GM21515 (cell line): Measurements from ENCODE around the gene HECTD1.
"Not testable (repeated sequence)": the region's sequence is repeated elsewhere in the genome, so short reads cannot be mapped to it uniquely, and the experiment has no call there.

Experiments used
- ATAC-seq: cut with Tn5 transposase; IDR thresholded peaks from one replicate; pipeline ENCODE4 v1.9.1; 2021; ENCODE audit not compliant: unreplicated experiment

Gene HECTD1

GRCh38 chr14:31207755-31208545, at the start of gene HECTD1:
Gene HECTD1, minus strand, starts transcription at chr14:31207793. Its CDS starts 1,857 bp downstream, at chr14:31205936.
- ATAC-seq = peak; percentile 73

DNA sequence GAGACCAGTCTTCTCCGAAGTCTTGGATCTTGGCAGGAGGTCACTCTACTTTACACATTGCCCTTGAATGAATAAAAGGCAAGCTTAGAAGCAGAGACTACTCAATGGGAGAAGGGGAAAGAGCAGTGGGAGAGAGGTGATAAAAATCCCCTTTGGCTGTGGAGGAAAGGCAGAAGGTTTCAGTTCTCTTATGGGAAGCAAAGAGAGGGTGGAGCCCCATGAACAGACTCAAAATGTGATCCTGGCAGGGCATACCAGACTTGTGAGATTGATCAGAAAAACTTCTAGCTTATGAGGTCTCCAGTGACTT, 49.6 kb upstream of the HECTD1 start:
- no peak for ATAC-seq

- ATAC-seq = no peak
These were observed 49.1 kb upstream of the HECTD1 start for GRCh38 chr14:31256534-31257243.

GRCh38 chr14:31255918-31256317, 48.3 kb upstream of the HECTD1 start:
- ATAC-seq = not testable (repeated sequence)

DNA sequence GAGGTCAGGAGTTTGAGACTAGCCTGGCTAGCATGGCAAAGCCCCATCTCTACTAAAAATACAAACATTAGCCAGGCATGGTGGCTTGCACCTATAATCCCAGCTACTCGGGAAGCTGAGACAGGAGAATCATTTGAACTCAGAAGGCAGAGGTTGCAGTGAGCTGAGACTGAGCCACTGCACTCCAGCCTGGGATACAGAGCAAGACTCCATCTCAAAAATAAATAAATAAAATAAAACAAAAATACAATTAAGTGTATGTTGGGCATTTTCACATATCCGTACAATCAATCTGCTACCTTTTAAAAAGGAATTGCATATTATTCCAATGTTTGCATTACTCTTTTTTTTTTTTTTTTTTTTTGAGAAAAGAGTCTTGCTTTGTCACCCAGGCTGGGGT, 47.7 kb upstream of the HECTD1 start:
- ATAC-seq = no peak

DNA sequence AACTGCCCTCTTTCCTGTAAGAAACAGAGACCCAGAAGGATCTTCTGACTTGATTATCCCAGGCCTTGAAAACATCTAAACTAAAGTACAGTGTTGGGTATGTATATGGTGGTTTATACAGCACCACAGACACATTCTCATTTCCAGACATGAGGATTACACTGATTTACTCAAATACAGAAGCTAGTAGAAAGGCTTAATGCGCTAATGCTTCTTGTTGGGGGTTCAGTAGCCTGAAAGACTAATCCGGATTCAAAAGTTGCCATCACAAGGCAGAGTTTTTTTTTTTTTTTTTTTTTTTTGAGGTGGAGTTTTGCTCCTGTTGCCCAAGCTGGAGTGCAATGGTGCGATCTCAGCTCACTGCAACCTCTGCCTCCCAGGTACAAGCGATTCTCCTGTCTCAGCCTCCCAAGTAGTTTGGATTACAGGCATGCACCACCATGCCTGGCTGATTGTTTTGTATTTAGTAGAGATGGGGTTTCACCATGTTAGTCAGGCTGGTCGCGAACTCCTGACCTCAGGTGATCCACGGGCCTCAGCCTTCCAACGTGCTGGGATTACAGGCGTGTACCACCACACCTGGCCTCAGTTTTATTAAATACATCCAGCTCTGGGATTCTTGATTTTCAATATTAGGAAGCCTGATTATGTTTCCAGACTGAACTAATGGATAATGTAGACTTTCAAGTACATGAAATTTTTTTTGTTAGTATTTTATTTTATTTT, 46.3 kb upstream of the HECTD1 start:
- no peak for ATAC-seq

- no peak for ATAC-seq
These were observed 45.3 kb upstream of the HECTD1 start for GRCh38 chr14:31252865-31253264.

- no peak for ATAC-seq
These were observed 43.7 kb upstream of the HECTD1 start for GRCh38 chr14:31251028-31251958.

DNA sequence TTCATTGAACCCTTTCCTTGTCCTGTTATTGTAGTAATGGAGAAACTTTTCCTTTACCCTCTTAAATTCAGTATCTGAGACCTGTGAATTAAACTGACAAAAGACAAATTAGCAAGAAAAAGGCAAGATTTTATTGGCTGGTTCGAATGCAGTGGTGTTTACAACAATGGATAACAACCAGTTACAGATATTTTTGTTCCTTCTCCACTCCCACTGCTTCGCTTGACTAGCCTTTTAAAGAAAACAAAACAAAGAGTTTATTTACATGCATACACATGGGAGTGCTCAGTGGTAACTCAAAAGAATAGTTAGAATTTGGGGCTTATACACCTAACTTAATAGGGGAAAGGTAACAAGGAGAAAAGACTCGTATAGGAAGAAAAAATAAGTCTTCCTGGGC, 37.0 kb upstream of the HECTD1 start:
- no peak for ATAC-seq

DNA sequence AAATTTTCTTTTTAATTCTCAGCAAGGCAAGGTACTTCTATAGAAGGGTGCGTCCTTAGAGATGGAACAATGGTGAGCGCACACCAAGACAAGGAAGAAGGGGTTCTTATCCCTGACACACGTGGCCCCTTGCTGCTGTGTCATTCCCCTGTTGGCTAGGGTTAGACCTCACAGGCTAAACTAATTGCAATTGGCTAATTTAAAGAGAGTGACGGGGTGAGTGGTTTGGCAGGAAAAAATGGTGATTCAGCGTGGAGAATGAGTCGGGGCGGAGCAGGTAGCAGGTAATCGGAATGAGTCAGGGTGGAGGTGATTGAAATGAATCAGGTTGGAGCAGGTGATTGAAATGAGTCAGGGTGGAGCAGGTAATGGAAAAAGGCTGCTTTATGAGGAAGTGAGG, 36.3 kb upstream of the HECTD1 start:
- no peak for ATAC-seq

DNA sequence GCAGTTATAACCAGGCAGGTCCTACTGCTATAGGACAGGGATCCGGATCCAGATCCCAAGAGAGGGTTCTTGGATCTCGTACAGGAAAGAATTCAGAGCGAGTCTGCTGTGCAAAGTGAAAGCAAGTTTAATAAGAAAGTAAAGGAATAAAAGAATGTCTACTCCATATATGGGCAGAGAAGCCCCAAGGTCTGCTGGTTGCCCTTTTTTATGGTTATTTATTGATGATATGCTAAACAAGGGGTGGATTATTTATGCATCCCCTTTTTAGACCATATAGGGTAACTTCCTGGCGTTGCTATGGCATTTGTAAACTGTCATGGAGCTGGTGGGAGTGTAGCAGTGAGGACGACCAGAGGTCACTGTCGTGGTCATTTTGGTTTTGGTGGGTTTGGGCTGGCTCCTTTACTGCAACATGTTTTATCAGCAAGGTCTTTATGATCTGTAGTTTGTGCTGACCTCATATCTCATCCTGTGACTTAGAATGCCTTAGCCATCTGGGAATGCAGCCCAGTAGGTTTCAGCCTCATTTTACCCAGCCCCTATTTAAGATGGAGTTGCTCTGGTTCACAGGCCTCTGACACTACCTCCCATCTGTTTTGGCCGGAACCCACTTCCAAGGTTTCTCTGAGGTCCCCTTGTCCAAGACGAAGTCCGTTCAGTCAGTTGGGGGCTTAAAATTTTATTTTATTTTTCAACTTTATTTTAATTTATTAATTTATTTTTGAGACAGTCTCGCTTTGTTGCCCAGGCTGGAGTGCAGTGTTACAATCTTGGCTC, 34.8 kb upstream of the HECTD1 start:
- not testable (repeated sequence) for ATAC-seq

DNA sequence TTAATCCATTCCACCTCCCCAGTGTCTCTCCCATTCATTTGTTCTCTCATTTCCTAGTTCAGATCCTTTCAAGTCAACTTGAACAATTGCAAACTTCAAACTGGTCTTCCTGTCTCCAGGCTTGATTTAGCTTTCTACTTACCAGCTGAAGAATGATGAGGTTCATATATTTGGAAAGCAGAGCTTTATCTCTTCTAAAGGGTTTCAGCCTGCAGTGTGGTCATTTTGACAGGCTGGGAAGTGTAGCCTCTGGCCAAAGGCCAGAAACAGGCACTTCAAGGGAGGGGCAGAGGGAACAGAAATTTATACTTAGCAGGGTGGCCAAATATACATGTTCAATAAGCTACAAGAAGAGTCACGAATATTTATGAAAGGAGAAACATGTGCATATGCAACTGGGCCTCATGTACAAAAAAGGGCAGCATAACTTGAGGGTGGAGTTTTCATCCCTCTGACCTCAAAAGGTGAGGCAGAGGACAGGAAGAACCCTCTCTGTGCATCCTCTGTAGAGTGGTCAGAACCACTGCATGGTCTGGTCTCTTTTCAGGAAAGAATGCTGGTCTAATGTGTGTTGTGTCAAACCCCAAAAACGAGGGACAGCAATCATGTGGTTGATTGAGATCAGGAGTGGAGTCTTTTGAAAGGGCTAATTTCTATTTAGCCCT, 34.0 kb upstream of the HECTD1 start:
- no peak for ATAC-seq

DNA sequence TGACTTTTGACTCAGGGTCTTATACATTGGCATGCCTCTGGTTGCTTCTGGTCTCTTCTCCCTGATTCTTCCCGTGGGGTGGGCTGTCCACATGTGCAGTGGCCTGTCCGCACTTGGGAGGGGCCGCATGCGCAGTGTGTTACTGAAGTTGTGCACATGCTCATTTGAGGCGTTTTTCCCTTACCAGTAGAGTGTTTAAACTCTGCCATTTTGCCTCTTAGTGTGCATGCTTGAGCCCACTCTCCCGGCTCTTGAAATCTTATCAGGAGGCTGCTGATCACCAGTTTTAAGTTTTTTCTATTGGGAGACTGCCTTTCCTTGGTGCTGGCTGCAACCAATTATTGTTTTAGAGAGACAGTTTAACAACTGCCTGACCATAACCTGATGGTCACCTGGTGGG, 32.1 kb upstream of the HECTD1 start:
- ATAC-seq = no peak

DNA sequence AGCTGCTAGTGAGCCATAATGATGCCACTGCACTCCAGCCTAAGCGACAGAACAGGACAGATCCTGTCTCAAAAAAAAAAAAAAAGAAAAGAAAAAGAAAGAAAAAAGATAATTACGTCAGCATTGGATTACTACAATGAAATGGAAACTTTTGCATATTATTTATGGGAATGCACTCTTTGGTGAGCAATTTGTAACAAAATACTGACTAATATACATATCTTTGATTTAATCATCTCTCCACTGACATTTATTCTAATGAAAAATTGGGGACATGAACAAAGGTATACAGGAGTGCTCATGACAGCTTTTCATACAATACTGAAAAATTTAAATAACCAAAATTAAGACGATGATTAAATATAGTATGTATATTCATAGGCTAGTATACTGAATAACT, 27.9 kb upstream of the HECTD1 start:
- ATAC-seq = no peak

DNA sequence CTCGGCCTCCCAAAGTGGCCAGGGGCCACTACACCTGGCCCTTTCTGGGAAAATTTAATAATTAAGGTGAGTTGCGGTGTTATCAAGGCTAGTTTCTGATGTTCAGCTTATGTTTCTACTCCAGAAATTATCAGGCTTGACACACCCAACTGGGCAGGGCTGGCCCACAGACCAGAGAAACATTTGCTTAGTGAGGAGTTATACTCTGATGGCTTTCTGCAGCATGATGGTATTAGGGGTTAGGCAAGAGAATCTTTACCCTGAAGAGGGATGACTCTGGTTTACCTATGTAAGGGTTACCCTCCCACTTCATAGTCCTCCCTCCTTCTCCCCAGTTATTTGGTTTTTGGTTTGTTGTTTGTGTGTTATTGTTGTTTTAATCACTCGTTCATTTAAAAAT, 24.5 kb upstream of the HECTD1 start:
- no peak for ATAC-seq

GRCh38 chr14:31231272-31231671, 23.7 kb upstream of the HECTD1 start:
- ATAC-seq = not testable (repeated sequence)

GRCh38 chr14:31230573-31230958, 23.0 kb upstream of the HECTD1 start:
- ATAC-seq = no peak

GRCh38 chr14:31229638-31230572, 22.3 kb upstream of the HECTD1 start:
- ATAC-seq = no peak

- no peak for ATAC-seq
These were observed 21.4 kb upstream of the HECTD1 start for GRCh38 chr14:31229009-31229408.
